ENCODE results near the gene ITPKB. TPM values are rescaled to one million over a fixed set of nuclear protein-coding genes. Genes with fewer than 3 reads are reported as not detected.

The ITPKB gene
- total RNA-seq, 1 experiment from 2014 or later = 9.5 TPM

DNA sequence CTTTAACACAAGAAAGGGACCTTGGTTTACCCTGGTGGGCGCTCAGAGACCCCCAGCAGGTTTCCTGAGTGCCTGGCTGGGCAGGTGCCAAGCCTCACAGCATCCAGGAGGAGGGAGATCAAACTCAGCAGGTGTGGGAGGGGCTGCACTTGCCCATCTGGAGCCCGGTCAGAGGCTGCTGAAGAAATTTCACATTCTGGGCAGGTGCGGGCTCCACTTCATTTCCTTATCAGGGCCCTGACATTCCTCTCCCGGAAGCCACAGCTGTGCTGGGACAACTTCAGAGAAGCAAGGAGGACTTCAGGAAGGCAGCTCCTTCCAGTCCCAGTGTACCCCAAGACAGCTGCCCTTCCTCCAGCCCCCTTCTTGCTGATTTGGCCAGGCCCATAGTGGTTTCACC is 82.9 kb downstream of the ITPKB start:
- peak overlapping the region; percentile 75 for H3K27ac Mint-ChIP-seq (ENCODE audit: low read depth, unreplicated experiment)
- TF ChIP-seq, protein P1, sequence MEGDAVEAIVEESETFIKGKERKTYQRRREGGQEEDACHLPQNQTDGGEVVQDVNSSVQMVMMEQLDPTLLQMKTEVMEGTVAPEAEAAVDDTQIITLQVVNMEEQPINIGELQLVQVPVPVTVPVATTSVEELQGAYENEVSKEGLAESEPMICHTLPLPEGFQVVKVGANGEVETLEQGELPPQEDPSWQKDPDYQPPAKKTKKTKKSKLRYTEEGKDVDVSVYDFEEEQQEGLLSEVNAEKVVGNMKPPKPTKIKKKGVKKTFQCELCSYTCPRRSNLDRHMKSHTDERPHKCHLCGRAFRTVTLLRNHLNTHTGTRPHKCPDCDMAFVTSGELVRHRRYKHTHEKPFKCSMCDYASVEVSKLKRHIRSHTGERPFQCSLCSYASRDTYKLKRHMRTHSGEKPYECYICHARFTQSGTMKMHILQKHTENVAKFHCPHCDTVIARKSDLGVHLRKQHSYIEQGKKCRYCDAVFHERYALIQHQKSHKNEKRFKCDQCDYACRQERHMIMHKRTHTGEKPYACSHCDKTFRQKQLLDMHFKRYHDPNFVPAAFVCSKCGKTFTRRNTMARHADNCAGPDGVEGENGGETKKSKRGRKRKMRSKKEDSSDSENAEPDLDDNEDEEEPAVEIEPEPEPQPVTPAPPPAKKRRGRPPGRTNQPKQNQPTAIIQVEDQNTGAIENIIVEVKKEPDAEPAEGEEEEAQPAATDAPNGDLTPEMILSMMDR (IDR thresholded peaks at IDR 0.05; ENCODE audit: unreplicated experiment) = no peak
- no peaks in the 10 kb centered on the region for H3K9me3 Mint-ChIP-seq (ENCODE audit: unreplicated experiment)
- ChIA-PET CTCF (interaction anchor here (1.2 to 7.4 kb wide), 5 partner anchors 21 to 231 kb away, joined by 3 to 57 read pairs (median 4); no protein-coding TSS in a partner anchor), POLR2A (interaction anchor here (0.7 to 4.5 kb wide), 11 partner anchors 12 to 159 kb away, joined by 3 to 30 read pairs (median 5); partner anchors contain the start of gene ITPKB)
- no peaks in the 10 kb centered on the region for H3K36me3 Mint-ChIP-seq (ENCODE audit: insufficient read depth, unreplicated experiment)
- no peaks in the 10 kb centered on the region for H3K27me3 Mint-ChIP-seq (ENCODE audit: insufficient read depth, unreplicated experiment)
- BruUV-seq (replicated peaks) = no TSS peak
- no peak for DNase-seq (ENCODE audit: unreplicated experiment)
- peaks cover 28% of the 10 kb centered on the region for H3K4me1 Mint-ChIP-seq (ENCODE audit: insufficient read depth, unreplicated experiment)
- peak overlapping the region; percentile 45 for H3K4me3 Mint-ChIP-seq (ENCODE audit: unreplicated experiment)
- intact Hi-C loops (cut with micrococcal nuclease) = loop anchor here (5.0 kb wide), 2 partner anchors 51 to 106 kb away; no protein-coding TSS in a partner anchor

- TF ChIP-seq, protein P1 (IDR thresholded peaks at IDR 0.05; ENCODE audit: unreplicated experiment) = no peak
- Mint-ChIP-seq H3K27ac (ENCODE audit: low read depth, unreplicated experiment) (peak overlapping the region; percentile 75), H3K27me3 (ENCODE audit: insufficient read depth, unreplicated experiment) (no peaks in the 10 kb centered on the region), H3K4me1 (ENCODE audit: insufficient read depth, unreplicated experiment) (peaks cover 28% of the 10 kb centered on the region), H3K4me3 (ENCODE audit: unreplicated experiment) (no peak overlapping the region), H3K36me3 (ENCODE audit: insufficient read depth, unreplicated experiment) (no peaks in the 10 kb centered on the region), H3K9me3 (ENCODE audit: unreplicated experiment) (no peaks in the 10 kb centered on the region)
- DNase-seq (ENCODE audit: unreplicated experiment) = no peak
- POLR2A ChIA-PET = interaction anchor here (0.7 to 4.5 kb wide), 5 partner anchors 12 to 158 kb away, joined by 3 to 30 read pairs (median 8); no protein-coding TSS in a partner anchor
- BruUV-seq (replicated peaks) = no TSS peak
- intact Hi-C loops (cut with micrococcal nuclease) = loop anchor here (5.0 kb wide), 2 partner anchors 52 to 107 kb away; no protein-coding TSS in a partner anchor
- CTCF ChIA-PET = interaction anchor here (1.2 to 7.4 kb wide), 5 partner anchors 21 to 171 kb away, joined by 3 to 57 read pairs (median 12); no protein-coding TSS in a partner anchor
Observed at GRCh38 chr1:226655251-226656163, 83.6 kb downstream of the ITPKB start.

DNA sequence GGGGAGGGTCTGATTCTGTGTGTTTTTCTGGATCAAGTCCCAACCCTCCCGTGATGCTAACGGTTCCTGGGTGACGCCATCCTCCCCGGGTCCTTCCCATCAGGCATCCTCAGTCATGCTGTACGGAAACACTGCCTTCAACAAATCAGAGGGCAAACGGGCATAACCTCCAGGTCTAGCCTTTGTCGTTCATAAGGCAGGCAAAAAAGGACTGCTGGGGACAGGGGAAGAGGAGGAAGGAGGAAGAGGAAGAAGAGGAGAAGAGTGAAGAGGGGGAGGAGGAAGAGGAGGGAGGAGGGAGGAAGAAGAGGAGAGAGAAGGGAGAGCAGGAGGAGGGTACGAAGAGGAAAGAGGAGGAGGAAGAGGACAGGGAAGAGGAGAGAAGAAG is 84.4 kb downstream of the ITPKB start:
- no peaks in the 10 kb centered on the region for H3K36me3 Mint-ChIP-seq (ENCODE audit: insufficient read depth, unreplicated experiment)
- intact Hi-C loops (cut with micrococcal nuclease) = loop anchor here (5.0 kb wide), 2 partner anchors 53 to 108 kb away; no protein-coding TSS in a partner anchor
- H3K27ac Mint-ChIP-seq (ENCODE audit: low read depth, unreplicated experiment) = no peak overlapping the region
- TF ChIP-seq, protein P1 (IDR thresholded peaks at IDR 0.05; ENCODE audit: unreplicated experiment) = no peak
- ChIA-PET POLR2A (interaction anchor here (0.6 to 2.3 kb wide), 3 partner anchors 11 to 695 kb away, joined by 3 to 8 read pairs (median 3); no protein-coding TSS in a partner anchor), CTCF (interaction anchor here (0.7 to 6.2 kb wide), 4 partner anchors 13 to 28 kb away, joined by 3 to 54 read pairs (median 4); no protein-coding TSS in a partner anchor)
- no peaks in the 10 kb centered on the region for H3K9me3 Mint-ChIP-seq (ENCODE audit: unreplicated experiment)
- BruUV-seq (replicated peaks) = no TSS peak
- no peak overlapping the region for H3K4me3 Mint-ChIP-seq (ENCODE audit: unreplicated experiment)
- H3K4me1 Mint-ChIP-seq (ENCODE audit: insufficient read depth, unreplicated experiment) = peaks cover 28% of the 10 kb centered on the region
- no peak for DNase-seq (ENCODE audit: unreplicated experiment)
- no peaks in the 10 kb centered on the region for H3K27me3 Mint-ChIP-seq (ENCODE audit: insufficient read depth, unreplicated experiment)

Data from MCF 10A (cell line).